B cell (primary cell): ENCODE measurements around the gene PYHIN1. TPM values are rescaled to one million over a fixed set of nuclear protein-coding genes. Genes with fewer than 3 reads are reported as not detected.

Source experiments
- ATAC-seq: fragments of 200-7000 bp; cut with Tn5 transposase; one replicate; pipeline ENCODE4 v1.10.0; 2021; ENCODE audit warnings: low read depth, mild to moderate bottlenecking, moderate number of reproducible peaks, moderate library complexity
- CTCF ChIA-PET: fragments of 350-600 bp; sonication (Branson Sonifier 250); formaldehyde crosslinking; loops from one replicate; lab custom pipeline; 2021; ENCODE audit warnings: antibody characterized with exemption, inconsistent platforms; lab: Charles Lee
- POLR2A ChIA-PET: fragments of 350-600 bp; sonication (Branson Sonifier 250); formaldehyde crosslinking; loops from one replicate; lab custom pipeline; 2021; ENCODE audit warnings: antibody characterized with exemption; lab: Charles Lee
- DNase-seq: peaks from one replicate; pipeline ENCODE4 v3.0.0; 2013
- H2AFZ ChIP-seq: 2 replicates; pipeline ENCODE4 v1.6.1; 2012; ENCODE audit warnings: mild to moderate bottlenecking, low read depth, low read length; ENCODE audit not compliant: insufficient read depth, poor library complexity, severe bottlenecking
- H3K27ac ChIP-seq, 2 donors: 1 replicate in 1 of 2; 2 replicates in 1 of 2; pipeline ENCODE4 v1.5.1; 2012 to 2013; ENCODE audit warnings: low read length in 2 of 2, mild to moderate bottlenecking in 2 of 2, moderate library complexity in 1 of 2
- H3K27me3 ChIP-seq, 4 experiments: fragments of 200-600 bp in 1 of 4; sonication (generic) in 1 of 4; replicated peaks in 1 of 4; 1 replicate in 2 of 4; 2 replicates in 2 of 4; pipeline versions ENCODE4 v1.6.1 to v1.7.0; 2013 to 2016; ENCODE audit warnings: low read length in 3 of 4, mild to moderate bottlenecking in 2 of 4, mixed read lengths in 1 of 4, moderate library complexity in 1 of 4; ENCODE audit not compliant: insufficient read depth in 4 of 4, control insufficient read depth in 3 of 4; ENCODE audit errors: control extremely low read depth in 1 of 4
- H3K36me3 ChIP-seq, 2 experiments: replicated peaks in 1 of 2; 1 replicate in 1 of 2; 2 replicates in 1 of 2; pipeline versions ENCODE4 v1.6.1 to v1.7.1; 2013; ENCODE audit warnings: low read length in 1 of 2; ENCODE audit not compliant: insufficient read depth in 2 of 2, control insufficient read depth in 1 of 2; ENCODE audit errors: control extremely low read depth in 1 of 2, extremely low read depth in 1 of 2
- H3K4me1 ChIP-seq, 2 donors: fragments of 200-600 bp in 1 of 2; sonication (generic) in 1 of 2; 1 replicate in 1 of 2; 2 replicates in 1 of 2; pipeline versions ENCODE4 v1.5.1 to v1.6.1; 2013 to 2017; ENCODE audit warnings: low read length in 2 of 2; ENCODE audit not compliant: control insufficient read depth in 2 of 2, insufficient read depth in 2 of 2
- H3K4me2 ChIP-seq: replicated peaks from 2 replicates; pipeline ENCODE3; 2012; ENCODE audit warnings: mild to moderate bottlenecking, low read depth, low read length; ENCODE audit not compliant: poor library complexity, severe bottlenecking
- H3K4me3 ChIP-seq, 5 experiments: fragments of 200-600 bp in 1 of 5; sonication (generic) in 1 of 5; 1 replicate in 3 of 5; 2 replicates in 2 of 5; pipeline versions ENCODE4 v1.5.1 to v1.7.0; 2011 to 2016; ENCODE audit warnings: low read length in 4 of 5, mild to moderate bottlenecking in 4 of 5, low read depth in 2 of 5, control low read depth in 1 of 5, moderate library complexity in 1 of 5; ENCODE audit not compliant: insufficient read depth in 1 of 5; ENCODE audit errors: control extremely low read depth in 1 of 5, extremely low read depth in 1 of 5
- H3K79me2 ChIP-seq: fragments of 200-600 bp; sonication (generic); one replicate; pipeline ENCODE4 v1.6.0; 2016; ENCODE audit warnings: low read length; ENCODE audit not compliant: control insufficient read depth, insufficient read depth
- H3K9ac ChIP-seq: fragments of 200-600 bp; sonication (generic); 2 replicates; pipeline ENCODE4 v1.6.1; 2017; ENCODE audit warnings: mild to moderate bottlenecking, low read length, moderate library complexity
- H3K9me3 ChIP-seq, 3 donors: one replicate each; pipeline versions ENCODE4 v1.6.1 to v1.7.1; 2013; ENCODE audit warnings: low read length in 2 of 3; ENCODE audit not compliant: control insufficient read depth in 2 of 3, insufficient read depth in 1 of 3; ENCODE audit errors: control extremely low read depth in 1 of 3
- H4K20me1 ChIP-seq: 2 replicates; pipeline ENCODE4 v1.6.0; 2012; ENCODE audit warnings: mild to moderate bottlenecking, low read length; ENCODE audit not compliant: insufficient read depth, control insufficient read depth, poor library complexity, severe bottlenecking
- H3K27ac Mint-ChIP-seq: one replicate; pipeline ENCODE4 v1.8.0; 2021; ENCODE audit warnings: mixed read lengths
- H3K27me3 Mint-ChIP-seq: one replicate; pipeline ENCODE4 v1.8.0; 2021; ENCODE audit warnings: mixed read lengths
- H3K4me1 Mint-ChIP-seq: one replicate; pipeline ENCODE4 v1.8.0; 2021; ENCODE audit warnings: mixed read lengths
- H3K4me3 Mint-ChIP-seq: one replicate; pipeline ENCODE4 v1.8.0; 2021; ENCODE audit warnings: mixed read lengths
- H3K9me3 Mint-ChIP-seq: one replicate; pipeline ENCODE4 v1.8.0; 2022; ENCODE audit warnings: mixed read lengths; ENCODE audit not compliant: insufficient read depth
- CTCF ChIP-seq: fragments of 200-600 bp; IDR thresholded peaks from one replicate; pipeline ENCODE4 v1.8.0; 2022; ENCODE audit warnings: antibody characterized with exemption, mild to moderate bottlenecking
- EZH2 ChIP-seq: IDR thresholded peaks from 2 replicates; pipeline ENCODE4 v1.6.1; 2012; ENCODE audit warnings: borderline replicate concordance, low read depth, mild to moderate bottlenecking, moderate library complexity, low read length; ENCODE audit not compliant: insufficient read depth, poor library complexity, severe bottlenecking
- WGBS: methylation state at CpG from one replicate; pipeline ENCODE4 v1.1.5; 2013; ENCODE audit warnings: missing lambda C conversion rate; ENCODE audit not compliant: insufficient coverage; 5-methylcytosine and 5-hydroxymethylcytosine counted together
- intact Hi-C: fragments of 100-400 bp; cut with micrococcal nuclease; formaldehyde crosslinking; loops from one replicate; pipeline ENCODE4 v1.10.0; 2022
- polyA plus RNA-seq: library from polyadenylated mRNA; depleted of rRNA; stranded (reverse); fragments of >200 nt; gene quantifications from 2 replicates; pipeline ENCODE4 v1.2.3, GENCODE V29; 2012
- total RNA-seq, 2 donors: library from RNA; stranded (reverse); fragments of 120-200 nt in 1 of 2; gene quantifications; 1 replicate in 1 of 2; 2 replicates in 1 of 2; pipeline versions ENCODE4 v1.2.3 to v1.2.4, GENCODE V29; 2013 to 2022

Gene PYHIN1
- total and polyA plus RNA-seq, 2 donors (not counting 1 experiment from before 2014, with no cell fraction given), result 8.6 to 13.9 TPM

DNA sequence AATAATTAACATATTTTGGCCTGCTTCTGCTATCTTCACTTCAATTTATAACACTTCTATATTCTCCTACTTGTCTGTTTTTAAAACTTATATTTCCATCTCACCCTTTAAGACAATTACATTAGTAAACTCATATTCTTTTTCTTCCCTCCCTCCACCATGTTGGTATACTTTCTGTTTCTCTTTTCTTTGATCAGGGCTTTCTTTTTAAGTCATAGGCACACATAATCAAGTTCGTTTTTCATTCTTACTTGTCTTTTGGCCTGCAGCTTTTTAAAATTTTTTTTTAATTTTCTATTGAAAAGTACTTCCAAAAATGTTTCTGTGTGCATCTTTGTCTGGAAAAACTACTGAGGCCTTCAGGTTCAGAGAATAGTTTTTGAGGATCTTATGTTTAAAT lies 2.3 kb downstream of the PYHIN1 start:
- intact Hi-C loops, result no loop called here
- peaks cover 6% of the 10 kb centered on the region for H3K27me3 Mint-ChIP-seq
- Histone ChIP-seq H2AFZ (peak overlapping the region; percentile 9), H3K79me2 (no peaks in the 10 kb centered on the region), H3K36me3 (no peaks in the 10 kb centered on the region), H3K4me2 (peak overlapping the region; percentile 43), H4K20me1 (no peaks in the 10 kb centered on the region), H3K4me1 (peaks cover 8 to 9% of the 10 kb centered on the region in 2 donors), H3K4me3 (peak overlapping the region in 1 of 5 experiments; percentile 11), H3K9ac (no peak overlapping the region), H3K27me3 (no peaks in the 10 kb centered on the region), H3K27ac (no peak overlapping the region), H3K9me3 (no peaks in the 10 kb centered on the region)
- ChIA-PET POLR2A (no interaction called here), CTCF (no interaction called here)
- no CpG with 5 or more reads among the region's 1 CpG for WGBS
- no peak for TF ChIP-seq EZH2
- TF ChIP-seq CTCF, result no peak
- H3K27ac Mint-ChIP-seq, result no peak overlapping the region
- no peak for DNase-seq
- peaks cover 14% of the 10 kb centered on the region for H3K4me1 Mint-ChIP-seq
- peaks cover 3% of the 10 kb centered on the region for H3K9me3 Mint-ChIP-seq
- no peak for ATAC-seq
- H3K4me3 Mint-ChIP-seq, result peak overlapping the region; percentile 48

GRCh38 chr1:158939180-158939579 lies 7.8 kb downstream of the PYHIN1 start:
- H3K9me3 ChIP-seq, result no peaks in the 10 kb centered on the region
- ChIA-PET POLR2A (no interaction called here), CTCF (no interaction called here)
- H3K4me3 ChIP-seq, result no peak overlapping the region
- H3K27me3 ChIP-seq, result no peaks in the 10 kb centered on the region
- H3K27ac ChIP-seq, result no peak overlapping the region
- no peaks in the 10 kb centered on the region for H3K4me1 ChIP-seq
- intact Hi-C loops, result no loop called here
- H3K27ac Mint-ChIP-seq, result no peak overlapping the region
- H3K9ac ChIP-seq, result no peak overlapping the region
- peaks cover 9% of the 10 kb centered on the region for H3K27me3 Mint-ChIP-seq
- no peaks in the 10 kb centered on the region for H4K20me1 ChIP-seq
- TF ChIP-seq EZH2, result no peak
- no peak for TF ChIP-seq CTCF
- H3K9me3 Mint-ChIP-seq, result no peaks in the 10 kb centered on the region
- DNase-seq, result no peak
- H3K4me2 ChIP-seq, result no peak overlapping the region
- whole genome bisulfite sequencing, result 100% methylated on average over 2 of the region's 2 CpGs
- no peak overlapping the region for H2AFZ ChIP-seq
- no peaks in the 10 kb centered on the region for H3K79me2 ChIP-seq
- ATAC-seq, result no peak
- H3K4me1 Mint-ChIP-seq, result no peaks in the 10 kb centered on the region
- H3K36me3 ChIP-seq, result peaks cover 0 to 2% of the 10 kb centered on the region in 2 experiments
- H3K4me3 Mint-ChIP-seq, result no peak overlapping the region
